OCI-LY1 (cell line): ENCODE results near the gene ADCY2.

Source experiments
- H2AFZ ChIP-seq: fragments of 200-600 bp; sonication (generic), shearing (Covaris generic); 2 replicates; pipeline ENCODE4 v1.6.0; 2014; ENCODE audit warnings: antibody characterized with exemption, mild to moderate bottlenecking, low read length
- H3F3A ChIP-seq: fragments of 200-600 bp; sonication (generic), shearing (Covaris generic); 2 replicates; pipeline ENCODE4 v1.6.0; 2014; ENCODE audit warnings: mild to moderate bottlenecking, antibody characterized with exemption, low read length, moderate library complexity; ENCODE audit not compliant: insufficient read depth
- H3K27ac ChIP-seq: fragments of 200-600 bp; sonication (generic); 2 replicates; pipeline ENCODE4 v1.5.1; 2014; ENCODE audit warnings: low read length, mixed run types, mild to moderate bottlenecking, low read depth; ENCODE audit not compliant: poor library complexity, severe bottlenecking
- H3K27me3 ChIP-seq: fragments of 200-600 bp; sonication (generic); 2 replicates; pipeline ENCODE4 v1.6.0; 2014; ENCODE audit warnings: antibody characterized with exemption, mild to moderate bottlenecking, low read length, moderate library complexity; ENCODE audit not compliant: insufficient read depth
- H3K36me3 ChIP-seq: fragments of 200-600 bp; sonication (generic); 2 replicates; pipeline ENCODE4 v1.6.1; 2014; ENCODE audit warnings: mild to moderate bottlenecking, antibody characterized with exemption, low read length, moderate library complexity, mixed read lengths; ENCODE audit not compliant: insufficient read depth
- H3K4me1 ChIP-seq: fragments of 200-600 bp; sonication (generic); 2 replicates; pipeline ENCODE4 v1.5.1; 2014; ENCODE audit warnings: mild to moderate bottlenecking, low read length, moderate library complexity; ENCODE audit not compliant: insufficient read depth, severe bottlenecking
- H3K4me2 ChIP-seq: fragments of 200-600 bp; sonication (generic), shearing (Covaris generic); 2 replicates; pipeline ENCODE4 v1.6.1; 2014; ENCODE audit warnings: low read length
- H3K4me3 ChIP-seq: fragments of 200-600 bp; sonication (generic); 2 replicates; pipeline ENCODE4 v1.5.1; 2014; ENCODE audit warnings: low read length, low read depth, mild to moderate bottlenecking, mixed read lengths; ENCODE audit not compliant: poor library complexity, severe bottlenecking
- H3K79me2 ChIP-seq: fragments of 200-600 bp; shearing (Covaris generic); 2 replicates; pipeline ENCODE4 v1.6.1; 2016; ENCODE audit warnings: mixed run types, low read length, mixed read lengths; ENCODE audit not compliant: insufficient read depth
- H3K9ac ChIP-seq: fragments of 200-600 bp; sonication (generic), shearing (Covaris generic); 2 replicates; pipeline ENCODE4 v1.6.1; 2014; ENCODE audit warnings: mild to moderate bottlenecking, low read length, mixed read lengths
- H3K9me2 ChIP-seq: fragments of 200-600 bp; sonication (generic), shearing (Covaris generic); 2 replicates; pipeline ENCODE4 v1.6.1; 2014; ENCODE audit warnings: low read depth, mild to moderate bottlenecking, low read length, mixed read lengths
- H3K9me3 ChIP-seq: fragments of 200-600 bp; shearing (Covaris generic); 2 replicates; pipeline ENCODE4 v1.6.1; 2014; ENCODE audit warnings: low read length, mixed read lengths
- H4K20me1 ChIP-seq: fragments of 200-600 bp; sonication (generic), shearing (Covaris generic); 2 replicates; pipeline ENCODE4 v1.6.0; 2016; ENCODE audit warnings: mild to moderate bottlenecking, low read length; ENCODE audit not compliant: insufficient read depth
- EZH2 ChIP-seq: fragments of 200-600 bp; sonication (generic), shearing (Covaris generic); IDR thresholded peaks from 2 replicates; pipeline ENCODE4 v1.8.0; 2017; ENCODE audit warnings: borderline replicate concordance, mixed run types, mild to moderate bottlenecking, antibody characterized with exemption, low read length, moderate library complexity, mixed read lengths
- TF ChIP-seq, protein P1 (sequence below): fragments of 200-600 bp; sonication (generic), shearing (Covaris generic); IDR thresholded peaks from 2 replicates; pipeline ENCODE4 v1.5.1; 2017; ENCODE audit warnings: mild to moderate bottlenecking, antibody characterized with exemption, low read length, moderate library complexity, mixed read lengths

The ADCY2 gene

GRCh38 chr5:7503564-7503963 is 107.6 kb downstream of the ADCY2 start:
- Histone ChIP-seq H3F3A (no peaks in the 10 kb centered on the region), H3K9ac (no peak overlapping the region), H2AFZ (no peak overlapping the region), H4K20me1 (no peaks in the 10 kb centered on the region), H3K27ac (no peak overlapping the region), H3K9me2 (no peaks in the 10 kb centered on the region), H3K79me2 (no peaks in the 10 kb centered on the region), H3K4me1 (no peaks in the 10 kb centered on the region), H3K4me3 (no peak overlapping the region), H3K4me2 (no peak overlapping the region), H3K27me3 (no peaks in the 10 kb centered on the region), H3K36me3 (no peaks in the 10 kb centered on the region), H3K9me3 (no peaks in the 10 kb centered on the region)
- TF ChIP-seq EZH2 = no peak
- TF ChIP-seq, protein P1, sequence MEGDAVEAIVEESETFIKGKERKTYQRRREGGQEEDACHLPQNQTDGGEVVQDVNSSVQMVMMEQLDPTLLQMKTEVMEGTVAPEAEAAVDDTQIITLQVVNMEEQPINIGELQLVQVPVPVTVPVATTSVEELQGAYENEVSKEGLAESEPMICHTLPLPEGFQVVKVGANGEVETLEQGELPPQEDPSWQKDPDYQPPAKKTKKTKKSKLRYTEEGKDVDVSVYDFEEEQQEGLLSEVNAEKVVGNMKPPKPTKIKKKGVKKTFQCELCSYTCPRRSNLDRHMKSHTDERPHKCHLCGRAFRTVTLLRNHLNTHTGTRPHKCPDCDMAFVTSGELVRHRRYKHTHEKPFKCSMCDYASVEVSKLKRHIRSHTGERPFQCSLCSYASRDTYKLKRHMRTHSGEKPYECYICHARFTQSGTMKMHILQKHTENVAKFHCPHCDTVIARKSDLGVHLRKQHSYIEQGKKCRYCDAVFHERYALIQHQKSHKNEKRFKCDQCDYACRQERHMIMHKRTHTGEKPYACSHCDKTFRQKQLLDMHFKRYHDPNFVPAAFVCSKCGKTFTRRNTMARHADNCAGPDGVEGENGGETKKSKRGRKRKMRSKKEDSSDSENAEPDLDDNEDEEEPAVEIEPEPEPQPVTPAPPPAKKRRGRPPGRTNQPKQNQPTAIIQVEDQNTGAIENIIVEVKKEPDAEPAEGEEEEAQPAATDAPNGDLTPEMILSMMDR = no peak

GRCh38 chr5:7515284-7515914 is 119.5 kb downstream of the ADCY2 start:
- H3K9me2 ChIP-seq = no peaks in the 10 kb centered on the region
- no peak overlapping the region for H3K9ac ChIP-seq
- H3F3A ChIP-seq = no peaks in the 10 kb centered on the region
- H3K4me2 ChIP-seq = no peak overlapping the region
- H4K20me1 ChIP-seq = no peaks in the 10 kb centered on the region
- no peaks in the 10 kb centered on the region for H3K9me3 ChIP-seq
- H3K79me2 ChIP-seq = no peaks in the 10 kb centered on the region
- H2AFZ ChIP-seq = no peak overlapping the region
- no peak overlapping the region for H3K27ac ChIP-seq
- no peaks in the 10 kb centered on the region for H3K4me1 ChIP-seq
- TF ChIP-seq, protein P1 = no peak
- H3K36me3 ChIP-seq = no peaks in the 10 kb centered on the region
- H3K27me3 ChIP-seq = no peaks in the 10 kb centered on the region
- H3K4me3 ChIP-seq = no peak overlapping the region

DNA sequence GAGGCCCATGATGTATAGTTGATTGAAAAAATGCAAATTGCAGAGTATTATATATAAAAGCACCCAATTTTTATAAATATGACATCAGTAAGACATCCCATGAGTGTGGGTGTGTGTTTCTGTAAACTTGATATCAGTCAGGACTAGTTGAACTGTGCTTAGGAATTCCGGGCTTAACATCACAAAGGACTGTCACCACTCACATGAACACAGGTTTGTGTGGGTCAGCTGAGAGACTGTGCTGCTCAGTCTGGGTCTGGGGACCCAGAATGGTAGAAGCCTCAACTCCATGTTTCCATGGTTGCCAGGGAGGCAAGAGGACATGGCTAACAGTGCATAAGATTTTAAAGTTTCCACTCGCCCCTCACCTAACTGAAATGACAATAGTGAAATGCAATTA is 120.3 kb downstream of the ADCY2 start:
- Histone ChIP-seq H3K4me3 (no peak overlapping the region), H3K79me2 (no peaks in the 10 kb centered on the region), H4K20me1 (no peaks in the 10 kb centered on the region), H3K9me3 (no peaks in the 10 kb centered on the region), H3K27ac (no peak overlapping the region), H3K36me3 (no peaks in the 10 kb centered on the region), H2AFZ (no peak overlapping the region), H3K27me3 (no peaks in the 10 kb centered on the region), H3K4me1 (no peaks in the 10 kb centered on the region), H3K4me2 (no peak overlapping the region), H3K9ac (no peak overlapping the region), H3F3A (no peaks in the 10 kb centered on the region), H3K9me2 (no peaks in the 10 kb centered on the region)
- TF ChIP-seq, protein P1 = no peak
- no peak for TF ChIP-seq EZH2
